ENCODE data around the gene KCNK18.

DNA sequence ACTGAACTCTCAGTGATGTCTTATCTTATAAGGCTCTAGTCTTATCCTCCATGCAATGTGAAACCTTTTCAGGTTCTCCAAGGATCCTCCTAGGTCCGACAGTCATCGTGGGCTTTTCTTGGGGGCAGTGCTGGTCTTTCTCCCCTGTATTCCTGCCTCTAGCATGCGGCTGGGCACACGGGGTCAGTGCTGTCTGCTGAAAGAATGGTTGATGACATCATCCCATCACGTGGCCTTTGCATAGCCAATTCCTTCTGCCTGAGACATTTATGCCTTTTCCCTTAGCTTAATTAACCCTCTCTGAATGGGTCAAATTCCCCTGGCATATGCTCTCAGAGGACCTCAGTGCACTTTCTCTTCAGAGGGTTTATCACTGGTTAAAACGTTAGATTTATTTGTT, 27.0 kb upstream of the KCNK18 start:
- TF ChIP-seq, protein P1, sequence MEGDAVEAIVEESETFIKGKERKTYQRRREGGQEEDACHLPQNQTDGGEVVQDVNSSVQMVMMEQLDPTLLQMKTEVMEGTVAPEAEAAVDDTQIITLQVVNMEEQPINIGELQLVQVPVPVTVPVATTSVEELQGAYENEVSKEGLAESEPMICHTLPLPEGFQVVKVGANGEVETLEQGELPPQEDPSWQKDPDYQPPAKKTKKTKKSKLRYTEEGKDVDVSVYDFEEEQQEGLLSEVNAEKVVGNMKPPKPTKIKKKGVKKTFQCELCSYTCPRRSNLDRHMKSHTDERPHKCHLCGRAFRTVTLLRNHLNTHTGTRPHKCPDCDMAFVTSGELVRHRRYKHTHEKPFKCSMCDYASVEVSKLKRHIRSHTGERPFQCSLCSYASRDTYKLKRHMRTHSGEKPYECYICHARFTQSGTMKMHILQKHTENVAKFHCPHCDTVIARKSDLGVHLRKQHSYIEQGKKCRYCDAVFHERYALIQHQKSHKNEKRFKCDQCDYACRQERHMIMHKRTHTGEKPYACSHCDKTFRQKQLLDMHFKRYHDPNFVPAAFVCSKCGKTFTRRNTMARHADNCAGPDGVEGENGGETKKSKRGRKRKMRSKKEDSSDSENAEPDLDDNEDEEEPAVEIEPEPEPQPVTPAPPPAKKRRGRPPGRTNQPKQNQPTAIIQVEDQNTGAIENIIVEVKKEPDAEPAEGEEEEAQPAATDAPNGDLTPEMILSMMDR (IDR thresholded peaks at IDR 0.05) = no peak
- no peak for TF ChIP-seq EZH2phosphoT487 (IDR thresholded peaks at IDR 0.05)

All from neural progenitor cell (in vitro differentiated cells).